ENCODE data around the gene CLCF1.

The CLCF1 gene

GRCh38 chr11:67374571-67375281 is 1.3 kb upstream of the CLCF1 start:
- no peak for DNase-seq (ENCODE audit: low read depth, low spot score)

GRCh38 chr11:67373648-67374570 is 511 bp upstream of the CLCF1 start:
- DNase-seq (ENCODE audit: low read depth, low spot score), result peak; percentile 48

GRCh38 chr11:67372321-67372992 is 941 bp downstream of the CLCF1 start:
- no peak for DNase-seq (ENCODE audit: low read depth, low spot score)

- DNase-seq (ENCODE audit: low read depth, low spot score), result no peak
Measured at GRCh38 chr11:67371911-67372320, 1.5 kb downstream of the CLCF1 start.

- DNase-seq (ENCODE audit: low read depth, low spot score), result no peak
Measured at GRCh38 chr11:67371189-67371910, 2.0 kb downstream of the CLCF1 start.

GRCh38 chr11:67370351-67371076 is 2.9 kb downstream of the CLCF1 start:
- DNase-seq (ENCODE audit: low read depth, low spot score), result no peak

GRCh38 chr11:67369801-67370284 is 3.6 kb downstream of the CLCF1 start:
- DNase-seq (ENCODE audit: low read depth, low spot score), result no peak

- no peak for DNase-seq (ENCODE audit: low read depth, low spot score)
Measured at GRCh38 chr11:67369275-67369674, 4.1 kb downstream of the CLCF1 start.

GRCh38 chr11:67368621-67369020 is 4.8 kb downstream of the CLCF1 start:
- DNase-seq (ENCODE audit: low read depth, low spot score), result no peak

- DNase-seq (ENCODE audit: low read depth, low spot score), result no peak
Measured at GRCh38 chr11:67367761-67368227, 5.6 kb downstream of the CLCF1 start.

- no peak for DNase-seq (ENCODE audit: low read depth, low spot score)
Measured at GRCh38 chr11:67366961-67367760, 6.2 kb downstream of the CLCF1 start.

- DNase-seq (ENCODE audit: low read depth, low spot score), result no peak
Measured at GRCh38 chr11:67366546-67366945, 6.9 kb downstream of the CLCF1 start.

GRCh38 chr11:67365736-67366444 is 7.5 kb downstream of the CLCF1 start:
- no peak for DNase-seq (ENCODE audit: low read depth, low spot score)

- DNase-seq (ENCODE audit: low read depth, low spot score), result no peak
Measured at GRCh38 chr11:67364783-67365722, 8.3 kb downstream of the CLCF1 start.

GRCh38 chr11:67364169-67364568 is 9.2 kb downstream of the CLCF1 start:
- DNase-seq (ENCODE audit: low read depth, low spot score), result no peak

- DNase-seq (ENCODE audit: low read depth, low spot score), result no peak
Measured at GRCh38 chr11:67357831-67358670, 15.3 kb downstream of the CLCF1 start.
